B cell (primary cell): Measurements from ENCODE around the gene FUNDC1. TPM values are rescaled to one million over a fixed set of nuclear protein-coding genes. Genes with fewer than 3 reads are reported as not detected.

Experiments
- ATAC-seq: fragments of 200-7000 bp; cut with Tn5 transposase; one replicate; pipeline ENCODE4 v1.10.0; 2021; ENCODE audit warnings: low read depth, mild to moderate bottlenecking, moderate number of reproducible peaks, moderate library complexity
- CTCF ChIA-PET: fragments of 350-600 bp; sonication (Branson Sonifier 250); formaldehyde crosslinking; loops from one replicate; lab custom pipeline; 2021; ENCODE audit warnings: antibody characterized with exemption, inconsistent platforms; lab: Charles Lee
- POLR2A ChIA-PET: fragments of 350-600 bp; sonication (Branson Sonifier 250); formaldehyde crosslinking; loops from one replicate; lab custom pipeline; 2021; ENCODE audit warnings: antibody characterized with exemption; lab: Charles Lee
- DNase-seq: peaks from one replicate; pipeline ENCODE4 v3.0.0; 2013
- H2AFZ ChIP-seq: 2 replicates; pipeline ENCODE4 v1.6.1; 2012; ENCODE audit warnings: mild to moderate bottlenecking, low read depth, low read length; ENCODE audit not compliant: insufficient read depth, poor library complexity, severe bottlenecking
- H3K27ac ChIP-seq, 2 donors: 1 replicate in 1 of 2; 2 replicates in 1 of 2; pipeline ENCODE4 v1.5.1; 2012 to 2013; ENCODE audit warnings: low read length in 2 of 2, mild to moderate bottlenecking in 2 of 2, moderate library complexity in 1 of 2
- H3K27me3 ChIP-seq, 4 experiments: fragments of 200-600 bp in 1 of 4; sonication (generic) in 1 of 4; replicated peaks in 1 of 4; 1 replicate in 2 of 4; 2 replicates in 2 of 4; pipeline versions ENCODE4 v1.6.1 to v1.7.0; 2013 to 2016; ENCODE audit warnings: low read length in 3 of 4, mild to moderate bottlenecking in 2 of 4, mixed read lengths in 1 of 4, moderate library complexity in 1 of 4; ENCODE audit not compliant: insufficient read depth in 4 of 4, control insufficient read depth in 3 of 4; ENCODE audit errors: control extremely low read depth in 1 of 4
- H3K36me3 ChIP-seq, 2 experiments: replicated peaks in 1 of 2; 1 replicate in 1 of 2; 2 replicates in 1 of 2; pipeline versions ENCODE4 v1.6.1 to v1.7.1; 2013; ENCODE audit warnings: low read length in 1 of 2; ENCODE audit not compliant: insufficient read depth in 2 of 2, control insufficient read depth in 1 of 2; ENCODE audit errors: control extremely low read depth in 1 of 2, extremely low read depth in 1 of 2
- H3K4me1 ChIP-seq, 2 donors: fragments of 200-600 bp in 1 of 2; sonication (generic) in 1 of 2; 1 replicate in 1 of 2; 2 replicates in 1 of 2; pipeline versions ENCODE4 v1.5.1 to v1.6.1; 2013 to 2017; ENCODE audit warnings: low read length in 2 of 2; ENCODE audit not compliant: control insufficient read depth in 2 of 2, insufficient read depth in 2 of 2
- H3K4me2 ChIP-seq: replicated peaks from 2 replicates; pipeline ENCODE3; 2012; ENCODE audit warnings: mild to moderate bottlenecking, low read depth, low read length; ENCODE audit not compliant: poor library complexity, severe bottlenecking
- H3K4me3 ChIP-seq, 5 experiments: fragments of 200-600 bp in 1 of 5; sonication (generic) in 1 of 5; 1 replicate in 3 of 5; 2 replicates in 2 of 5; pipeline versions ENCODE4 v1.5.1 to v1.7.0; 2011 to 2016; ENCODE audit warnings: low read length in 4 of 5, mild to moderate bottlenecking in 4 of 5, low read depth in 2 of 5, control low read depth in 1 of 5, moderate library complexity in 1 of 5; ENCODE audit not compliant: insufficient read depth in 1 of 5; ENCODE audit errors: control extremely low read depth in 1 of 5, extremely low read depth in 1 of 5
- H3K79me2 ChIP-seq: fragments of 200-600 bp; sonication (generic); one replicate; pipeline ENCODE4 v1.6.0; 2016; ENCODE audit warnings: low read length; ENCODE audit not compliant: control insufficient read depth, insufficient read depth
- H3K9ac ChIP-seq: fragments of 200-600 bp; sonication (generic); 2 replicates; pipeline ENCODE4 v1.6.1; 2017; ENCODE audit warnings: mild to moderate bottlenecking, low read length, moderate library complexity
- H3K9me3 ChIP-seq, 3 donors: one replicate each; pipeline versions ENCODE4 v1.6.1 to v1.7.1; 2013; ENCODE audit warnings: low read length in 2 of 3; ENCODE audit not compliant: control insufficient read depth in 2 of 3, insufficient read depth in 1 of 3; ENCODE audit errors: control extremely low read depth in 1 of 3
- H4K20me1 ChIP-seq: 2 replicates; pipeline ENCODE4 v1.6.0; 2012; ENCODE audit warnings: mild to moderate bottlenecking, low read length; ENCODE audit not compliant: insufficient read depth, control insufficient read depth, poor library complexity, severe bottlenecking
- H3K27ac Mint-ChIP-seq: one replicate; pipeline ENCODE4 v1.8.0; 2021; ENCODE audit warnings: mixed read lengths
- H3K27me3 Mint-ChIP-seq: one replicate; pipeline ENCODE4 v1.8.0; 2021; ENCODE audit warnings: mixed read lengths
- H3K4me1 Mint-ChIP-seq: one replicate; pipeline ENCODE4 v1.8.0; 2021; ENCODE audit warnings: mixed read lengths
- H3K4me3 Mint-ChIP-seq: one replicate; pipeline ENCODE4 v1.8.0; 2021; ENCODE audit warnings: mixed read lengths
- H3K9me3 Mint-ChIP-seq: one replicate; pipeline ENCODE4 v1.8.0; 2022; ENCODE audit warnings: mixed read lengths; ENCODE audit not compliant: insufficient read depth
- CTCF ChIP-seq: fragments of 200-600 bp; IDR thresholded peaks from one replicate; pipeline ENCODE4 v1.8.0; 2022; ENCODE audit warnings: antibody characterized with exemption, mild to moderate bottlenecking
- EZH2 ChIP-seq: IDR thresholded peaks from 2 replicates; pipeline ENCODE4 v1.6.1; 2012; ENCODE audit warnings: borderline replicate concordance, low read depth, mild to moderate bottlenecking, moderate library complexity, low read length; ENCODE audit not compliant: insufficient read depth, poor library complexity, severe bottlenecking
- WGBS: methylation state at CpG from one replicate; pipeline ENCODE4 v1.1.5; 2013; ENCODE audit warnings: missing lambda C conversion rate; ENCODE audit not compliant: insufficient coverage; 5-methylcytosine and 5-hydroxymethylcytosine counted together
- intact Hi-C: fragments of 100-400 bp; cut with micrococcal nuclease; formaldehyde crosslinking; loops from one replicate; pipeline ENCODE4 v1.10.0; 2022
- polyA plus RNA-seq: library from polyadenylated mRNA; depleted of rRNA; stranded (reverse); fragments of >200 nt; gene quantifications from 2 replicates; pipeline ENCODE4 v1.2.3, GENCODE V29; 2012
- total RNA-seq, 2 donors: library from RNA; stranded (reverse); fragments of 120-200 nt in 1 of 2; gene quantifications; 1 replicate in 1 of 2; 2 replicates in 1 of 2; pipeline versions ENCODE4 v1.2.3 to v1.2.4, GENCODE V29; 2013 to 2022

FUNDC1 gene
- total and polyA plus RNA-seq, 2 donors (not counting 1 experiment from before 2014, with no cell fraction given): 5.7 to 6.6 TPM

GRCh38 chrX:44529310-44529709 is 13.3 kb downstream of the FUNDC1 start:
- Mint-ChIP-seq H3K9me3 (no peaks in the 10 kb centered on the region), H3K27me3 (no peaks in the 10 kb centered on the region), H3K4me1 (peaks cover 7% of the 10 kb centered on the region), H3K27ac (no peak overlapping the region), H3K4me3 (no peak overlapping the region)
- Histone ChIP-seq H4K20me1 (no peaks in the 10 kb centered on the region), H3K4me2 (no peak overlapping the region), H3K4me3 (no peak overlapping the region), H3K36me3 (no peaks in the 10 kb centered on the region), H3K4me1 (no peaks in the 10 kb centered on the region), H3K79me2 (peaks cover 3% of the 10 kb centered on the region), H3K27me3 (no peaks in the 10 kb centered on the region), H3K9ac (no peak overlapping the region), H2AFZ (no peak overlapping the region), H3K27ac (no peak overlapping the region), H3K9me3 (no peaks in the 10 kb centered on the region)
- intact Hi-C loops: no loop called here
- ChIA-PET CTCF (no interaction called here), POLR2A (no interaction called here)
- WGBS: no CpG with 5 or more reads among the region's 3 CpGs
- DNase-seq (no peak), ATAC-seq (no peak)
- TF ChIP-seq EZH2 (no peak), CTCF (no peak)

- no peak overlapping the region for H2AFZ ChIP-seq
- no peak overlapping the region for H3K4me2 ChIP-seq
- WGBS: no CpG with 5 or more reads among the region's 3 CpGs
- no peaks in the 10 kb centered on the region for H3K4me1 ChIP-seq
- Mint-ChIP-seq H3K9me3 (no peaks in the 10 kb centered on the region), H3K4me3 (no peak overlapping the region), H3K27me3 (no peaks in the 10 kb centered on the region), H3K27ac (no peak overlapping the region), H3K4me1 (no peaks in the 10 kb centered on the region)
- no peaks in the 10 kb centered on the region for H3K36me3 ChIP-seq
- ATAC-seq: no peak
- H3K4me3 ChIP-seq: no peak overlapping the region
- POLR2A ChIA-PET: no interaction called here
- TF ChIP-seq EZH2 (no peak), CTCF (no peak)
- no peak for DNase-seq
- H3K9ac ChIP-seq: no peak overlapping the region
- H3K27me3 ChIP-seq: no peaks in the 10 kb centered on the region
- intact Hi-C loops: no loop called here
- no peaks in the 10 kb centered on the region for H4K20me1 ChIP-seq
- CTCF ChIA-PET: no interaction called here
- no peaks in the 10 kb centered on the region for H3K9me3 ChIP-seq
- H3K79me2 ChIP-seq: no peaks in the 10 kb centered on the region
- no peak overlapping the region for H3K27ac ChIP-seq
These were observed 28.4 kb downstream of the FUNDC1 start for GRCh38 chrX:44514272-44514671.
